Measurements from ENCODE around the gene NIT1. TPM values are rescaled to one million over a fixed set of nuclear protein-coding genes. Genes with fewer than 3 reads are reported as not detected.

Gene NIT1
- total and polyA plus RNA-seq, 2 donors (not counting 1 experiment from before 2014, with no cell fraction given): 53.5 to 61.0 TPM

GRCh38 chr1:161161652-161162051 is 43.7 kb downstream of the NIT1 start:
- no peaks in the 10 kb centered on the region for H3K27me3 Mint-ChIP-seq
- no peak overlapping the region for H3K9ac ChIP-seq (ENCODE audit: low read length)
- CTCF ChIA-PET: interaction anchor here (2.0 kb wide), 1 partner anchor 41 kb away, joined by 5 read pairs; the partner anchor contains the start of gene NDUFS2
- peaks cover 0 to 3% (median 0%) of the 10 kb centered on the region in 3 donors for H3K9me3 ChIP-seq (ENCODE audit: control extremely low read depth in 1 of 3, control insufficient read depth in 2 of 3, insufficient read depth in 1 of 3, low read length in 2 of 3)
- peak overlapping the region; percentile 46 for H3K4me3 Mint-ChIP-seq
- H3K79me2 ChIP-seq (ENCODE audit: control insufficient read depth, insufficient read depth, low read length): peaks cover 28% of the 10 kb centered on the region
- POLR2A ChIA-PET: no interaction called here
- peaks cover 58% of the 10 kb centered on the region for H3K4me1 Mint-ChIP-seq
- DNase-seq (no peak), ATAC-seq (ENCODE audit: low read depth) (no peak)
- H2AFZ ChIP-seq (ENCODE audit: insufficient read depth, low read depth, low read length, poor library complexity, severe bottlenecking): no peak overlapping the region
- intact Hi-C loops (cut with micrococcal nuclease): no loop called here
- H3K4me1 ChIP-seq (ENCODE audit: control insufficient read depth in 2 of 2, insufficient read depth in 2 of 2, low read length in 2 of 2): peaks cover 27 to 39% of the 10 kb centered on the region in 2 donors
- peaks cover 0 to 42% of the 10 kb centered on the region in 2 experiments for H3K36me3 ChIP-seq (replicated peaks in 1 of 2; ENCODE audit: control extremely low read depth in 1 of 2, control insufficient read depth in 1 of 2, extremely low read depth in 1 of 2, insufficient read depth in 2 of 2, low read length in 1 of 2)
- 98% methylated on average over 4 of the region's 5 CpGs for WGBS (ENCODE audit: insufficient coverage)
- H3K27ac Mint-ChIP-seq: peak overlapping the region; percentile 48
- TF ChIP-seq EZH2 (IDR thresholded peaks at IDR 0.05; ENCODE audit: borderline replicate concordance, insufficient read depth, low read depth, low read length, poor library complexity, severe bottlenecking) (no peak), CTCF (IDR thresholded peaks at IDR 0.05) (no peak)
- no peak overlapping the region for H3K4me3 ChIP-seq (ENCODE audit: control extremely low read depth in 1 of 5, extremely low read depth in 1 of 5, insufficient read depth in 1 of 5, low read depth in 2 of 5, low read length in 4 of 5)
- no peaks in the 10 kb centered on the region for H3K27me3 ChIP-seq (replicated peaks in 1 of 4; ENCODE audit: control extremely low read depth in 1 of 4, control insufficient read depth in 3 of 4, insufficient read depth in 4 of 4, low read length in 3 of 4)
- no peaks in the 10 kb centered on the region for H3K9me3 Mint-ChIP-seq (ENCODE audit: insufficient read depth)
- no peaks in the 10 kb centered on the region for H4K20me1 ChIP-seq (ENCODE audit: control insufficient read depth, insufficient read depth, low read length, poor library complexity, severe bottlenecking)
- H3K4me2 ChIP-seq (replicated peaks; ENCODE audit: low read depth, low read length, poor library complexity, severe bottlenecking): no peak overlapping the region
- H3K27ac ChIP-seq (ENCODE audit: low read length in 2 of 2): no peak overlapping the region

- H3K4me3 ChIP-seq (ENCODE audit: control extremely low read depth in 1 of 5, extremely low read depth in 1 of 5, insufficient read depth in 1 of 5, low read depth in 2 of 5, low read length in 4 of 5): no peak overlapping the region
- POLR2A ChIA-PET: no interaction called here
- peaks cover 32% of the 10 kb centered on the region for H3K79me2 ChIP-seq (ENCODE audit: control insufficient read depth, insufficient read depth, low read length)
- intact Hi-C loops (cut with micrococcal nuclease): no loop called here
- no peaks in the 10 kb centered on the region for H3K27me3 Mint-ChIP-seq
- peak overlapping the region; percentile 48 for H3K27ac Mint-ChIP-seq
- CTCF ChIA-PET: interaction anchor here (0.8 to 2.0 kb wide), 2 partner anchors 40 to 64 kb away, joined by 3 to 5 read pairs; partner anchors contain the start of genes NDUFS2 and TOMM40L
- H3K27ac ChIP-seq (ENCODE audit: low read length in 2 of 2): no peak overlapping the region
- no peak overlapping the region for H3K9ac ChIP-seq (ENCODE audit: low read length)
- peaks cover 31 to 43% of the 10 kb centered on the region in 2 donors for H3K4me1 ChIP-seq (ENCODE audit: control insufficient read depth in 2 of 2, insufficient read depth in 2 of 2, low read length in 2 of 2)
- H3K27me3 ChIP-seq (replicated peaks in 1 of 4; ENCODE audit: control extremely low read depth in 1 of 4, control insufficient read depth in 3 of 4, insufficient read depth in 4 of 4, low read length in 3 of 4): no peaks in the 10 kb centered on the region
- H3K9me3 Mint-ChIP-seq (ENCODE audit: insufficient read depth): no peaks in the 10 kb centered on the region
- H3K4me1 Mint-ChIP-seq: peaks cover 62% of the 10 kb centered on the region
- no peak overlapping the region for H3K4me2 ChIP-seq (replicated peaks; ENCODE audit: low read depth, low read length, poor library complexity, severe bottlenecking)
- H3K4me3 Mint-ChIP-seq: peak overlapping the region; percentile 46
- WGBS (ENCODE audit: insufficient coverage): 87% methylated on average over 5 of the region's 7 CpGs
- H3K9me3 ChIP-seq (ENCODE audit: control extremely low read depth in 1 of 3, control insufficient read depth in 2 of 3, insufficient read depth in 1 of 3, low read length in 2 of 3): peaks cover 0 to 3% (median 0%) of the 10 kb centered on the region in 3 donors
- TF ChIP-seq EZH2 (IDR thresholded peaks at IDR 0.05; ENCODE audit: borderline replicate concordance, insufficient read depth, low read depth, low read length, poor library complexity, severe bottlenecking): no peak
- no peak for TF ChIP-seq CTCF (IDR thresholded peaks at IDR 0.05)
- H4K20me1 ChIP-seq (ENCODE audit: control insufficient read depth, insufficient read depth, low read length, poor library complexity, severe bottlenecking): no peaks in the 10 kb centered on the region
- DNase-seq: no peak
- ATAC-seq (ENCODE audit: low read depth): no peak
- no peak overlapping the region for H2AFZ ChIP-seq (ENCODE audit: insufficient read depth, low read depth, low read length, poor library complexity, severe bottlenecking)
- peaks cover 0 to 39% of the 10 kb centered on the region in 2 experiments for H3K36me3 ChIP-seq (replicated peaks in 1 of 2; ENCODE audit: control extremely low read depth in 1 of 2, control insufficient read depth in 1 of 2, extremely low read depth in 1 of 2, insufficient read depth in 2 of 2, low read length in 1 of 2)
Observed at GRCh38 chr1:161162052-161162451, 44.1 kb downstream of the NIT1 start.
